K562 (cell line): Measurements from ENCODE around the gene ELFN2. TPM values are rescaled to one million over a fixed set of nuclear protein-coding genes. Genes with fewer than 3 reads are reported as not detected.

Source experiments
- ATAC-seq: fragments of 200-7000 bp; cut with Tn5 transposase; 3 replicates; pipeline ENCODE4 v1.9.1; 2020; ENCODE audit warnings: moderate library complexity
- BruUV-seq: library from RNA; stranded (reverse); fragments of 400-500 nt; replicated peaks from 2 replicates; lab custom pipeline; 2021; lab: Mats Ljungman, UMichigan
- CTCF ChIA-PET: fragments of 300-600 bp; formaldehyde crosslinking; extraction: SDS; loops from one replicate; lab custom pipeline; 2021; ENCODE audit warnings: low intra/inter-chr PET ratio; lab: Yijun Ruan, JAX
- POLR2A ChIA-PET: fragments of 300-600, 350-650 bp; sonication (Branson Sonifier 250); formaldehyde crosslinking; extraction: SDS; loops from one replicate; lab custom pipeline; 2021; ENCODE audit warnings: antibody characterized with exemption, inconsistent platforms; lab: Yijun Ruan, JAX
- DNase-seq, 4 experiments: peaks; one replicate each; pipeline versions ENCODE4 v3.0.0 to v3.0.0-alpha.2; 2011 to 2018; ENCODE audit warnings: low spot score in 3 of 4, mixed read lengths in 3 of 4; ENCODE audit errors: extremely low read depth in 1 of 4
- FAIRE-seq: peaks from 2 replicates; lab custom pipeline; 2011; peaks lifted over from hg19 to GRCh38; lab: Jason Lieb, UNC
- H2AFZ ChIP-seq: 2 replicates; pipeline ENCODE4 v1.6.0; 2011; ENCODE audit warnings: low read depth, low read length, control low read depth, inconsistent platforms
- H3K27ac ChIP-seq: fragments of 200-600 bp; 3 replicates; pipeline ENCODE4 v1.8.0; 2011; ENCODE audit warnings: low read depth, mild to moderate bottlenecking, control low read depth, inconsistent platforms, low read length, moderate library complexity, mixed read lengths; ENCODE audit errors: extremely low read depth
- H3K27me3 ChIP-seq, 2 experiments: fragments of 300-600 bp in 1 of 2; 2 replicates in 1 of 2; 3 replicates in 1 of 2; pipeline versions ENCODE4 v1.6.0 to v1.8.0; 2011; ENCODE audit warnings: inconsistent platforms in 2 of 2, low read length in 2 of 2, mild to moderate bottlenecking in 1 of 2, mixed read lengths in 1 of 2, moderate library complexity in 1 of 2; ENCODE audit not compliant: control insufficient read depth in 2 of 2, insufficient read depth in 2 of 2
- H3K36me3 ChIP-seq: fragments of 300-600 bp; 3 replicates; pipeline ENCODE4 v1.8.0; 2011; ENCODE audit warnings: mild to moderate bottlenecking, low read length, inconsistent platforms; ENCODE audit not compliant: control insufficient read depth, insufficient read depth
- H3K4me1 ChIP-seq, 2 experiments: fragments of 200-600 bp in 1 of 2; replicated peaks in 1 of 2; 2 replicates in 1 of 2; 3 replicates in 1 of 2; pipeline versions ENCODE4 v1.5.1 to v1.8.0; 2011; ENCODE audit warnings: inconsistent platforms in 2 of 2, low read length in 2 of 2, mild to moderate bottlenecking in 1 of 2, mixed read lengths in 1 of 2, moderate library complexity in 1 of 2; ENCODE audit not compliant: control insufficient read depth in 2 of 2, insufficient read depth in 2 of 2
- H3K4me2 ChIP-seq: 2 replicates; pipeline ENCODE4 v1.6.1; 2011; ENCODE audit warnings: low read length, control low read depth, inconsistent platforms, mixed read lengths; ENCODE audit not compliant: insufficient read depth
- H3K4me3 ChIP-seq: fragments of 200-600 bp; sonication (generic), shearing (Covaris generic); 2 replicates; pipeline ENCODE4 v1.5.1; 2016; ENCODE audit warnings: control low read depth, inconsistent platforms
- H3K79me2 ChIP-seq: fragments of 200-600 bp; 3 replicates; pipeline ENCODE4 v1.8.0; 2011; ENCODE audit warnings: low read length, inconsistent platforms; ENCODE audit not compliant: control insufficient read depth, insufficient read depth
- H3K9ac ChIP-seq, 2 experiments: 2 replicates each; pipeline versions ENCODE4 v1.6.0 to v1.6.1; 2011; ENCODE audit warnings: low read depth in 2 of 2, low read length in 2 of 2, control low read depth in 1 of 2, inconsistent platforms in 1 of 2, mild to moderate bottlenecking in 1 of 2, mixed read lengths in 1 of 2; ENCODE audit not compliant: insufficient read depth in 1 of 2
- H3K9me1 ChIP-seq: one replicate; pipeline ENCODE4 v1.6.0; 2011; ENCODE audit warnings: inconsistent platforms, mild to moderate bottlenecking, low read length, moderate library complexity; ENCODE audit not compliant: control insufficient read depth, insufficient read depth
- H3K9me3 ChIP-seq: replicated peaks from 2 replicates; pipeline ENCODE4 v1.5.1; 2011; ENCODE audit warnings: low read depth, low read length, inconsistent platforms; ENCODE audit not compliant: control insufficient read depth, insufficient read depth
- H4K20me1 ChIP-seq: replicated peaks from 2 replicates; pipeline ENCODE4 v1.6.1; 2011; ENCODE audit warnings: low read length, inconsistent platforms, mixed read lengths; ENCODE audit not compliant: control insufficient read depth, insufficient read depth
- CCNT2 ChIP-seq: IDR thresholded peaks from 2 replicates; pipeline ENCODE4 v1.6.1; 2011; ENCODE audit warnings: borderline replicate concordance, low read depth, mild to moderate bottlenecking, moderate library complexity, mixed read lengths, low read length; ENCODE audit not compliant: insufficient read length; ENCODE audit errors: extremely low read depth
- DACH1 ChIP-seq: fragments of 450-650 bp; IDR thresholded peaks from 2 replicates; pipeline ENCODE4 v1.6.1; 2018; ENCODE audit not compliant: partially characterized antibody
- FOS ChIP-seq: IDR thresholded peaks from 3 replicates; pipeline ENCODE4 v1.6.1; 2011; ENCODE audit not compliant: insufficient read length; ENCODE audit errors: extremely low read depth
- GTF2F1 ChIP-seq: IDR thresholded peaks from 2 replicates; pipeline ENCODE4 v1.6.1; 2011; ENCODE audit warnings: low read depth, low read length, improper control_type of control experiment
- HDAC3 ChIP-seq: fragments of 450-650 bp; IDR thresholded peaks from 2 replicates; pipeline ENCODE4 v1.6.1; 2018; ENCODE audit warnings: borderline replicate concordance, mild to moderate bottlenecking, moderate library complexity; ENCODE audit not compliant: partially characterized antibody
- KAT7 ChIP-seq: sonication (generic); formaldehyde crosslinking; IDR thresholded peaks from 2 replicates; pipeline ENCODE4 v1.8.0; 2022; ENCODE audit warnings: missing genetic modification reagents, mild to moderate bottlenecking, borderline replicate concordance
- LCOR ChIP-seq: sonication (generic); formaldehyde crosslinking; IDR thresholded peaks from 2 replicates; pipeline ENCODE4 v1.8.0; 2022; ENCODE audit warnings: mild to moderate bottlenecking, missing genetic modification reagents
- MBD2 ChIP-seq: sonication (generic); IDR thresholded peaks from 2 replicates; pipeline ENCODE4 v1.6.1; 2016; ENCODE audit warnings: low read depth, borderline replicate concordance
- RBM17 ChIP-seq: fragments of 200-400 bp; formaldehyde crosslinking; IDR thresholded peaks from 2 replicates; pipeline ENCODE4 v1.6.1; 2017; ENCODE audit warnings: low read depth, mild to moderate bottlenecking, low read length, borderline replicate concordance
- SRSF9 ChIP-seq: fragments of 200-400 bp; formaldehyde crosslinking; IDR thresholded peaks from 2 replicates; pipeline ENCODE4 v1.6.1; 2017; ENCODE audit warnings: low read depth, low read length, borderline replicate concordance
- TCFL5 ChIP-seq: fragments of 250-450 bp; sonication (Bioruptor Pico); conservative IDR thresholded peaks from 2 replicates; pipeline ENCODE4 v1.6.1; 2021; ENCODE audit warnings: mild to moderate bottlenecking, moderate library complexity, matching md5 sums
- ZNF274 ChIP-seq: IDR thresholded peaks from 2 replicates; pipeline ENCODE4 v1.6.1; 2011; ENCODE audit warnings: low read depth, mild to moderate bottlenecking, low read length, moderate library complexity, borderline replicate concordance
- ZNF561 ChIP-seq: fragments of 450-650 bp; formaldehyde crosslinking; conservative IDR thresholded peaks from 2 replicates; pipeline ENCODE4 v1.4.0; 2020; ENCODE audit warnings: mild to moderate bottlenecking, moderate library complexity
- ZNF589 ChIP-seq: fragments of 200-800 bp; sonication (Bioruptor generic); IDR thresholded peaks from 2 replicates; pipeline ENCODE4 v1.6.1; 2016; ENCODE audit warnings: low read depth, missing genetic modification characterization, missing compliant biosample characterization
- ZNF668 ChIP-seq: fragments of 250-450 bp; sonication (Bioruptor Pico); IDR thresholded peaks from 2 replicates; pipeline ENCODE4 v1.8.0; 2022; ENCODE audit warnings: mild to moderate bottlenecking, inconsistent platforms
- WGBS: fragments of 100-300 bp; shearing (Covaris generic); methylation state at CpG from one replicate; pipeline ENCODE4 v1.1.6; 2016; ENCODE audit warnings: low coverage, mixed read lengths; ENCODE audit not compliant: insufficient coverage; ENCODE audit errors: missing lambda C conversion rate; 5-methylcytosine and 5-hydroxymethylcytosine counted together
- in situ Hi-C: fragments of 300-500 bp; cut with MboI; formaldehyde crosslinking; loops from 4 replicates; pipeline ENCODE4 v1.15.0; 2018; ENCODE audit warnings: inconsistent platforms, mixed read lengths
- intact Hi-C: fragments of 100-400 bp; cut with micrococcal nuclease; formaldehyde crosslinking; loops from 2 replicates; pipeline ENCODE4 v1.14.2; 2022
- polyA plus RNA-seq, 8 experiments: library from polyadenylated mRNA; depleted of rRNA in 4 of 8; stranded (reverse) in 5 of 8; unstranded in 3 of 8; fragments of >200 nt; fragmentation: Nextera tagmentation in 2 of 8; fragmentation: Illumina TruSeq in 1 of 8; extraction: Ambion mirVana in 2 of 8; extraction: Trizol in 1 of 8; gene quantifications; 2 replicates each; pipeline versions ENCODE4 v1.2.1 to v1.2.3, GENCODE V29; 2011 to 2014; ENCODE audit warnings: inconsistent platforms in 1 of 8, missing spikeins in 1 of 8
- total RNA-seq, 7 experiments: library from RNA; depleted of rRNA in 6 of 7; stranded (reverse); fragments of >200 nt in 6 of 7; fragmentation: Illumina TruSeq in 2 of 7; extraction: Trizol in 2 of 7; gene quantifications; 2 replicates each; pipeline versions ENCODE4 v1.2.1 to v1.2.3, GENCODE V29; 2011 to 2021; ENCODE audit warnings: low replicate concordance in 1 of 7
- TF ChIP-seq, protein P1 (sequence below): IDR thresholded peaks from 3 replicates; pipeline ENCODE4 v1.6.1; 2011; ENCODE audit warnings: borderline replicate concordance, mild to moderate bottlenecking, moderate library complexity; ENCODE audit not compliant: insufficient read length; ENCODE audit errors: extremely low read depth
- TF ChIP-seq, protein P2 (sequence below): IDR thresholded peaks from 2 replicates; pipeline ENCODE4 v1.6.1; 2016; ENCODE audit warnings: missing genetic modification characterization, missing compliant biosample characterization

The ELFN2 gene
- total and polyA plus RNA-seq, 9 of the 15 experiments (the other 6 are each of a cell fraction or from before 2014, with no cell fraction given) = not detected

DNA sequence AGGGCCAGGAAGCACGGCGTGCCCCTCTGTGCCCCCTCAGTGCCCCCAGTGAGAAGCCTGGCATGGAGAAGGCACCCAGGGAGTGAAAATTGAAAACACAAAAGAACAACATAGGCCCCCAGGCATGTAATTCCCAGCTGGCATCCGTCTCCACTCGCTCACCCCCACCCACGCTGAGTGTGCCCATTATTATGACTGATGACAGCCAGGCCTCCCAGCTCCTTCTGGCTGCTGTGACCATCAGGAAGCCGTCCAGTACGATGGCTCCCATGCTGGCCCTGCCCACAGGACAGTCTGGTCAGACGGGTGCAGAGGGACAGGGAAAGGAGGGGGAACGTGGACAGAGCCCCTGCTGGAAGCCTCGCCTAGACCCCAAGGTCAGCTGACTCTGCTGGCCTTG, 30.1 kb downstream of the ELFN2 start (continued):
- no peak for TF ChIP-seq FOS

DNA sequence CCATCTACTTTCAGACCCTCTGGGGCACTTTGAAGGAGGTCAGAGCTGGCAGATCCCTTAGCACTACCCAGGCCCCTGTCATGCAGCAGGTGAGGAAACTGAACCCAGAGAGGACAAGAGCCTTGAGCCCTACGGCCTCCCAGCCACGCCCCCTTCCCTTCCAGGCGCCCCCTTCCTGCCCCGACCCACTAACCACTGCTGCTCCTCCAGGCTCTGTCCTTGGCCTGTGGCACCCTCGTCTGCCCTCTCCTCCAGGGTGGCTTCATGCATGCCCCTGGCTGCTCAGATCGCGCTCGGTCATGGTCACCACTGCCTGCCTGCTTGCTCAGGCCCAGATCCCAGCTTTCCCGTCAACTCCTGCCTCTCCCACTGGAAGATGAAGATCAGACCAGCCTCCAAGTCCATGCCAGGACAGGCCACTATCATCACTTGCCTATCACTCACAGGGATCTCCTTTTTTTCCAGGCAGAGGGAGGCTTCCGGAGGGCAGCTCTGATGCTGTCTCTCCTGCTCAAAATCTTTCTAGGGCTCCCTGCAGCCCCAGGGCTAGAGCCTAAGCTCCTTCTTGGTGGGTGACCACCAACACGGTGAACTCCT, 30.7 kb downstream of the ELFN2 start:
- CTCF ChIA-PET = no interaction called here
- H4K20me1 ChIP-seq = no peaks in the 10 kb centered on the region
- H3K9me1 ChIP-seq = no peaks in the 10 kb centered on the region
- H3K27me3 ChIP-seq = peaks cover 5 to 53% of the 10 kb centered on the region in 2 experiments; a peak in 4 of 5 replicates
- H3K4me3 ChIP-seq = no peak overlapping the region
- ATAC-seq = no peak
- no peaks in the 10 kb centered on the region for H3K79me2 ChIP-seq
- no peak overlapping the region for H3K4me2 ChIP-seq
- in situ Hi-C loops (no loop called here), intact Hi-C loops (no loop called here)
- FAIRE-seq = no peak
- DNase-seq = no peak
- TF ChIP-seq CCNT2 (no peak), TCFL5 (no peak), ZNF561 (no peak), KAT7 (no peak), MBD2 (no peak), HDAC3 (no peak), ZNF589 (CRISPR knock-in tag) (no peak), RBM17 (no peak), ZNF668 (CRISPR knock-in tag) (no peak), ZNF274 (no peak), SRSF9 (no peak), GTF2F1 (no peak), LCOR (no peak), DACH1 (no peak)
- TF ChIP-seq, protein P1, sequence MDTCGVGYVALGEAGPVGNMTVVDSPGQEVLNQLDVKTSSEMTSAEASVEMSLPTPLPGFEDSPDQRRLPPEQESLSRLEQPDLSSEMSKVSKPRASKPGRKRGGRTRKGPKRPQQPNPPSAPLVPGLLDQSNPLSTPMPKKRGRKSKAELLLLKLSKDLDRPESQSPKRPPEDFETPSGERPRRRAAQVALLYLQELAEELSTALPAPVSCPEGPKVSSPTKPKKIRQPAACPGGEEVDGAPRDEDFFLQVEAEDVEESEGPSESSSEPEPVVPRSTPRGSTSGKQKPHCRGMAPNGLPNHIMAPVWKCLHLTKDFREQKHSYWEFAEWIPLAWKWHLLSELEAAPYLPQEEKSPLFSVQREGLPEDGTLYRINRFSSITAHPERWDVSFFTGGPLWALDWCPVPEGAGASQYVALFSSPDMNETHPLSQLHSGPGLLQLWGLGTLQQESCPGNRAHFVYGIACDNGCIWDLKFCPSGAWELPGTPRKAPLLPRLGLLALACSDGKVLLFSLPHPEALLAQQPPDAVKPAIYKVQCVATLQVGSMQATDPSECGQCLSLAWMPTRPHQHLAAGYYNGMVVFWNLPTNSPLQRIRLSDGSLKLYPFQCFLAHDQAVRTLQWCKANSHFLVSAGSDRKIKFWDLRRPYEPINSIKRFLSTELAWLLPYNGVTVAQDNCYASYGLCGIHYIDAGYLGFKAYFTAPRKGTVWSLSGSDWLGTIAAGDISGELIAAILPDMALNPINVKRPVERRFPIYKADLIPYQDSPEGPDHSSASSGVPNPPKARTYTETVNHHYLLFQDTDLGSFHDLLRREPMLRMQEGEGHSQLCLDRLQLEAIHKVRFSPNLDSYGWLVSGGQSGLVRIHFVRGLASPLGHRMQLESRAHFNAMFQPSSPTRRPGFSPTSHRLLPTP = no peak
- TF ChIP-seq, protein P2, sequence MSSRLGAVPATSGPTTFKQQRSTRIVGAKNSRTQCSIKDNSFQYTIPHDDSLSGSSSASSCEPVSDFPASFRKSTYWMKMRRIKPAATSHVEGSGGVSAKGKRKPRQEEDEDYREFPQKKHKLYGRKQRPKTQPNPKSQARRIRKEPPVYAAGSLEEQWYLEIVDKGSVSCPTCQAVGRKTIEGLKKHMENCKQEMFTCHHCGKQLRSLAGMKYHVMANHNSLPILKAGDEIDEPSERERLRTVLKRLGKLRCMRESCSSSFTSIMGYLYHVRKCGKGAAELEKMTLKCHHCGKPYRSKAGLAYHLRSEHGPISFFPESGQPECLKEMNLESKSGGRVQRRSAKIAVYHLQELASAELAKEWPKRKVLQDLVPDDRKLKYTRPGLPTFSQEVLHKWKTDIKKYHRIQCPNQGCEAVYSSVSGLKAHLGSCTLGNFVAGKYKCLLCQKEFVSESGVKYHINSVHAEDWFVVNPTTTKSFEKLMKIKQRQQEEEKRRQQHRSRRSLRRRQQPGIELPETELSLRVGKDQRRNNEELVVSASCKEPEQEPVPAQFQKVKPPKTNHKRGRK (tag) = no peak
- no peak overlapping the region for H3K9ac ChIP-seq
- 0% methylated on average over 7 of the region's 11 CpGs for WGBS
- H3K9me3 ChIP-seq = no peaks in the 10 kb centered on the region
- H3K27ac ChIP-seq = no peak overlapping the region
- no peak overlapping the region for H2AFZ ChIP-seq
- H3K36me3 ChIP-seq = no peaks in the 10 kb centered on the region
- H3K4me1 ChIP-seq = peaks cover 0 to 5% of the 10 kb centered on the region in 2 experiments; a peak in 1 of 5 replicates
- POLR2A ChIA-PET = no interaction called here
- no TSS peak for BruUV-seq
